Skeletal muscle satellite cell (primary cell): ENCODE data around the gene PLBD2.
"Not testable (repeated sequence)": the region's sequence is repeated elsewhere in the genome, so short reads cannot be mapped to it uniquely, and the experiment has no call there.

Source experiments
- H3K27me3 ChIP-seq: 2 replicates; pipeline ENCODE4 v1.7.0; 2013; ENCODE audit warnings: low read length; ENCODE audit not compliant: control insufficient read depth, insufficient read depth
- H3K36me3 ChIP-seq: 2 replicates; pipeline ENCODE4 v1.7.0; 2013; ENCODE audit warnings: mild to moderate bottlenecking, control low read depth, low read length; ENCODE audit not compliant: insufficient read depth
- H3K4me1 ChIP-seq: 2 replicates; pipeline ENCODE4 v1.7.0; 2013; ENCODE audit warnings: low read length; ENCODE audit not compliant: control insufficient read depth, insufficient read depth
- H3K4me2 ChIP-seq: 2 replicates; pipeline ENCODE4 v1.7.0; 2013; ENCODE audit warnings: mild to moderate bottlenecking, low read length
- H3K4me3 ChIP-seq: 2 replicates; pipeline ENCODE4 v1.7.0; 2013; ENCODE audit warnings: low read length
- H3K9ac ChIP-seq: 2 replicates; pipeline ENCODE4 v1.7.0; 2013; ENCODE audit warnings: mild to moderate bottlenecking, low read depth, low read length, moderate library complexity
- H3K9me3 ChIP-seq: replicated peaks from 2 replicates; pipeline ENCODE4 v1.7.0; 2013; ENCODE audit warnings: mild to moderate bottlenecking, control low read depth, low read length

The PLBD2 gene

DNA sequence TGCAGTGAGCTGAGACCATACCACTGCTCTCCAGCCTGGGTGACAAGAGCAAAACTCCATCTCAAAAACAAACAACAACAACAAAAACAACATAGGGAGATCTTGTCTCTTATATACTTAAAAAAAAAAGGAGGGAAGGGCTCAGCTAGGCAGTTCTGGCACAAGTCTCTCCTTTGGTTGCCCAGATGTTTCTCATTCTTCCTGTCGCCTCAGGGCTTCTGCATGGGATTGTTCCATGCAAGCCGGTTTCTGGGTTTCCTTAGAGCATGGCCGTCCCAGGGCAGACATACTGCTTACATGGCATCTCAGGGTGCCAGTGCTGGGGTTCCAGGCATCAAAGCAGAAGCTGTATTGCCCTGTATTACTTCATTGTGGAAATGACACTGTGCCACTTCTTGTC lies 18.3 kb upstream of the PLBD2 start:
- peaks cover 2% of the 10 kb centered on the region for H3K4me1 ChIP-seq
- H3K27me3 ChIP-seq, result peaks cover 11% of the 10 kb centered on the region
- no peaks in the 10 kb centered on the region for H3K36me3 ChIP-seq
- no peak overlapping the region for H3K9ac ChIP-seq
- H3K4me2 ChIP-seq, result no peak overlapping the region
- H3K4me3 ChIP-seq, result no peak overlapping the region
- no peaks in the 10 kb centered on the region for H3K9me3 ChIP-seq

DNA sequence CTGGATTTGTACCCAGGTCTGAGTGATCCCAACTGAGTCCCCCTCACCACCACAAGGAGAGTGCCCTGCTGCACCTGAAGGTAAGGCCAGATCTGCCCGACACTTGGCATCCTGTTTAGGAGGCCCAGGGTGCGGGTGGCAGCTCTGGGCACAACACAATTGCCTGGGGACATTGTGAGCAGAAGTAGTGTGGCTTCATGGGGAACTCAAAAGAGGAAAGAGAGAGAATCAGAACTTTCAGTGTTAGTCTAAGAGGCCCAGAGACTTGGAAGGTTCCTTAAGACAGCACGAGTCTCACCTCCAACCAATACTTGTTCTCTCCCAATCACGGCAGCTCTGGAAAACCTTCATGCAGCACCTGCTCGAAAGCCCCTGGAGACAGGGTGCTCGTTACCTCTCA lies 16.9 kb upstream of the PLBD2 start:
- H3K36me3 ChIP-seq, result no peaks in the 10 kb centered on the region

DNA sequence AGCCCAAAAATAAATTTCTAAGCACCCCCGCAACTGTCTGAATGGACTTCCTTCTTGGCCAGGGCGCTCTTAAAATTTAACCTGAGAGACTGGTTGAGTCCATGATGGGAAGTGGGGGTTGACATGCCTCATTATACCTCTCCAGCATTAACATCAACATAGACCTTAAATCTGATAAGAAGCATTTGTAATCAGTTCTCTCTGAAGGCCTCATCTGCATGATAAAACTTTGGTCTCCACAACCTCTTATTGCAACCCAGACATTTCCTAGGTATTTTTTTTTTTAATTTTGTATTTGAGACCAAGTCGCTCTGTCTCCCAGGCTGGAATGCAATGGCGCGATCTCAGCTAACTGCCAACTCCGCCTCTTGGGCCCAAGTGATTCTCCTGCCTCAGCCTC lies 13.1 kb upstream of the PLBD2 start:
- Histone ChIP-seq H3K36me3 (no peaks in the 10 kb centered on the region), H3K9me3 (no peaks in the 10 kb centered on the region), H3K27me3 (peaks cover 13% of the 10 kb centered on the region), H3K4me2 (no peak overlapping the region), H3K9ac (no peak overlapping the region), H3K4me3 (no peak overlapping the region), H3K4me1 (no peaks in the 10 kb centered on the region)

More for the DNA sequence above, 16.9 kb upstream of the PLBD2 start:
- H3K9me3 ChIP-seq, result no peaks in the 10 kb centered on the region
- no peak overlapping the region for H3K4me2 ChIP-seq
- H3K27me3 ChIP-seq, result peaks cover 9% of the 10 kb centered on the region
- no peaks in the 10 kb centered on the region for H3K4me1 ChIP-seq
- H3K4me3 ChIP-seq, result no peak overlapping the region
- H3K9ac ChIP-seq, result no peak overlapping the region

DNA sequence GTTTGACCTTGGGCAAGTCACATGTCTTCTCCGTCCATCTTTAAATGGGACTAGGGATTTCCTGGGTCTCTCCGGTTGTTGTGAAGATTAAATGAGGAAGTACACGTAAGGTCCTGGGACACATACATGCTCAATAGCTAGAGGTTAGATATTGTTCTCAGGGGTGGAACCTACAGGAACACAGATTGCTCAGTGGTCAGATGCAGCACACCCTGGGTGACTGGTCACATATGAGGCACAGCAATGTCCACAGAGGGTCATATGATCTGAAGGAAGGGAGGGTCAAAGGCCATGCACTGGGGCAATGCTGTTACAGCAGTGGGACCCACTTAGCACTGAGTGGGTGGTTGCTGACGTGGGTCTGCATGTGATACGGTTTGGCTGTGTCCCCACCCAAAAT lies 12.0 kb upstream of the PLBD2 start:
- Histone ChIP-seq H3K9me3 (no peaks in the 10 kb centered on the region), H3K4me1 (no peaks in the 10 kb centered on the region), H3K4me2 (no peak overlapping the region), H3K36me3 (no peaks in the 10 kb centered on the region), H3K9ac (no peak overlapping the region), H3K27me3 (peaks cover 11% of the 10 kb centered on the region), H3K4me3 (no peak overlapping the region)

DNA sequence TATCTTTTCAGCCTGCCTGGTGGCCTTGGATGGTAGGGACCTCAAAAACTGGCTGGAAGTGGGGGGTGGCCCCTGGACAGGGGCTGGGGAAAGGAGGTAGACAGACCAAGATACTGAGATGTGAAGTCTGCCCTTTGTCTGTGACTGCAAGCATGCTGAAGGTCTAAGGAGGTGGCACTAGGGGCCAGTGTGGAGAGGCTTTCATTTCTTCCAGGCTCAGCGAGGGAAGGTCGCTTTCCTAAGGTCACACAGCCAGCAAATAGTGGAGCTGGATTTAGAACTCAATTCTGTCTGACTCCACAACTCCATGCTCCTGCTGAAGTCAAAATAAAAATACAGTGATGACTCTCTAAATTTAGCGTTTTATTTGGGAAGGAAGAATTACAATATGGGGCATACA lies 11.3 kb upstream of the PLBD2 start:
- Histone ChIP-seq H3K4me1 (no peaks in the 10 kb centered on the region), H3K4me2 (no peak overlapping the region), H3K9ac (no peak overlapping the region), H3K36me3 (no peaks in the 10 kb centered on the region), H3K4me3 (no peak overlapping the region), H3K9me3 (no peaks in the 10 kb centered on the region), H3K27me3 (peaks cover 10% of the 10 kb centered on the region)

DNA sequence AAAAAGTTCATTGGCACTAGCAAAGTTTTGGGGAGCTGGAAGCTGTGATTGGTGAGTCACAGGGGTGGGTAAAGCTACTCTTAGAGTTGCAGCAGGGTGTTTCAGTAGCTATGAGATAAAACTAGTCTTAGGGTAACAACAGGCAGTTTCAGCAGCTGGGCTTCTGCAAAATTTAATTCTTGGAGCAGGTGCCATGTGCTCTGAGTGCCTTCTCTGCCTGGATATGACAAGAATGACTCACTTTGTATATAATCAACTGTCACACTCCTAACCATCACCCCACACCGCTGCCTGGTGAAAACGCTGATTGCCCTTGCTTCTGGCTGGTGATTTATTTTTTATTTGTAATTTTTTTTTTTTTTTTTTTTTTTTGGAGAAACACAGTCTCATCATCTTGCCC lies 10.5 kb upstream of the PLBD2 start:
- Histone ChIP-seq H3K27me3 (peaks cover 8% of the 10 kb centered on the region), H3K4me3 (no peak overlapping the region), H3K4me2 (no peak overlapping the region), H3K9ac (no peak overlapping the region), H3K4me1 (no peaks in the 10 kb centered on the region), H3K36me3 (no peaks in the 10 kb centered on the region), H3K9me3 (no peaks in the 10 kb centered on the region)

DNA sequence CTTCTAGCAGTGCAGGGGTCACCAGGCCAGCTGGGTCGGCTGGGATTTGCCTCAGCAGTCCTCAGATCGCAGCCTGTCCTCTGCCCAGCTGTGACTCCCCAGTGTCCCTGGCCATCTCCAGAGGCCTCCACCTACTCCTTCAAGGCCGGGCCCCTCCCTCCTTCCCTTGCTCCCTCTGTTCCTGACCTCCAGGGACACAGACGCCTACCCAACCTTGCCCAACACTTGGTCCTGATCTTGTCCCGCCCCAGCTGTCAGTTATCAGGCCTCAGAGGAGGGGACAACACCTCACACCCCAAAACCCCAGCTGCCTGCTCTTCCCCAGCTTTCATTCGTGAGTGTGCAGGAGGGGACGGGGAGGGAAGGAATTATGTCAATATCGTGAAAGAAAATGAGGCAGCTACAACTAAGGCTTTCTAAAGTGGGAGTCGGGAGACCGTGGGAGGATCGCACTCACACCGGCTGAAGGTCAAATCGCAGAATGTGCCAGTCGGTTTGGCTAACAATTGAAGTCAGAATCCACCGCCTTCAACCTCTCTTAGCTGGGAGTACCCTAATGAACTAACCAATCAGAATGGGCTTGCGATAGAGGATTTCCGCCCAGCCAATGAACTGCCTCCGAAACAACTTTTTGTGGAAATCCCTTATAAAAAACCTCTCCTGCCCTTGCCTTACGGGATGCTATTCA lies 9.4 kb upstream of the PLBD2 start:
- H3K27me3 ChIP-seq, result peaks cover 8% of the 10 kb centered on the region
- no peak overlapping the region for H3K4me2 ChIP-seq
- no peak overlapping the region for H3K9ac ChIP-seq
- H3K36me3 ChIP-seq, result no peaks in the 10 kb centered on the region
- H3K4me1 ChIP-seq, result no peaks in the 10 kb centered on the region
- H3K9me3 ChIP-seq, result no peaks in the 10 kb centered on the region
- no peak overlapping the region for H3K4me3 ChIP-seq

DNA sequence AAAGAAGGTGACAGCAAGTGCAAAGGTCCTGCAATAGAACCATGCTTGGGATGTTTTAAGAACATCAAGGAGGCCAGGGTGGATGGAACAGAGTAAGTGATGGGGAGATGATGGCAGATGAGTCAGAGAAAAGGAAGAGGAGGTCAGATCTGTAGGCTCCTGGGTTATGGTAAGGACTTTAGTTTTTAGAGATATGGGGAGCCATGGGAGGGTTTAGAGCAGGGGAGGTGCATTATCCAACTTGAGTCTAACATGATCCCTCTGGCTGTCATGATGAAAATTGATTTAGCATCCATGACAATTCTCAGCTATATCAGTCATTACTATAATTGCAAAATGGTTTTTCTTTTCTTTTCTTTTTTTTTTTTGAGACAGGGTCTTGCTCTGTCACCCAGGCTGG lies 7.3 kb upstream of the PLBD2 start:
- H3K9ac ChIP-seq, result no peak overlapping the region
- H3K4me2 ChIP-seq, result no peak overlapping the region
- no peaks in the 10 kb centered on the region for H3K9me3 ChIP-seq
- H3K4me1 ChIP-seq, result no peaks in the 10 kb centered on the region
- H3K27me3 ChIP-seq, result peaks cover 8% of the 10 kb centered on the region
- no peak overlapping the region for H3K4me3 ChIP-seq
- no peaks in the 10 kb centered on the region for H3K36me3 ChIP-seq

DNA sequence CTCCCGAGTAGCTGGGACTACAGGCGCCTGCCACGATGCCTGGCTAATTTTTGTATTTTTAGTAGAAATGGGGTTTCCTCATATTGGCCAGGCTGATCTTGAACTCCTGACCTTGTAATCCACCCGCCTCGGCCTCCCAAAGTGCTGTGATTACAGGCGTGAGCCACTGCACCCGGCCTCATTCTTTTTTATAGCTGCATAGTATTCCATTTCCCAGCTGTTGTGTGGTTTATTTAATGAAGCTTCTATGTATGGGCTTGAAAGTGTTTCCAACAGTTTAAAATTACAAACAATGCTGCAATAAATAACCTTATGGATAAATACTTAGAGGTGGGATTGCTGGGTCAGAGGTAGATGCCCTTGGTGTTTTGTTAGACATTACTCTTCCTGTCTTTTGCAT lies 4.2 kb upstream of the PLBD2 start:
- H3K9me3 ChIP-seq, H3K27me3 ChIP-seq, H3K9ac ChIP-seq, H3K36me3 ChIP-seq, H3K4me2 ChIP-seq, H3K4me1 ChIP-seq, H3K4me3 ChIP-seq: not testable (repeated sequence)

DNA sequence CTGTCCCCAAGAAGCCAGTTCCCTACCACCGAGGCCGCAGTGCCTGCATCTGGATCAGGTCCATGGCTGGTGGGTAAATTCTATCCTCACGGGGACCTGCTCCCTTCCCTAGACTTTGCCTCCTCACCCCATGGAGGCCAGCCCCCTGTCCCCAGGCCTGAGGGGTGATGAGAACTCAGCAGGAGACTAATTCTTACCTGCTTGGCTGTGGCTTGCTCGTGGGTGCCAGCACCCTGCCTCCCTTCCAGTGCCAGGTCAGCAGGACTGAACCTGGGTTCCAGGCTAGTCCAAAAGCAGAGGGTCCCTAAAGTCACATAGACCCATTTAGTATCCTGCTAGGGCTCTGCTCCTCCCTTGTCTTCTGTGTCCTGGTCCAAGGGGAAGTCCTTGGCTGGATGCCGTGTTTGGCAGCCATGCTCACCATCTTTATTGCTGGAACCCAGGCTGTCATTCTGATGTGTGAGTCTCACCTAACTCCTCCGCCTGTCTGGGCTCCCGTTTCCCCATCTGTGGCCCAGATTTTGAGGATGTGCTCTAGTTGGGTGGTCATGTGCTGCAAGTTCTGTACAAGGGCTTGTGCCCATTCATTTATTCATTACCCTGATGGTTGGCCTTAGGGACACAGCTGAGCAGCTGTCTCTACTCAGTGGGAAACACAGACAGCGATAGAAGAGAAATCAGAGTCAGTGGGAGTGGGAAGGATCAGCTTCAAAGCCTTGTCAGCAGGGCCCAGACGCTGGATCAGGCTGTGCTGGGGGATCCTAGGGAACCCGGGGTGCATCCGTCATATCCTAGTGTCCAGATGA lies 949 bp downstream of the PLBD2 start:
- Histone ChIP-seq H3K9ac (peak overlapping the region; percentile 87), H3K4me1 (peaks cover 15% of the 10 kb centered on the region), H3K27me3 (no peaks in the 10 kb centered on the region), H3K4me3 (peak overlapping the region; percentile 98), H3K4me2 (peak overlapping the region; percentile 99), H3K9me3 (no peaks in the 10 kb centered on the region), H3K36me3 (no peaks in the 10 kb centered on the region)

DNA sequence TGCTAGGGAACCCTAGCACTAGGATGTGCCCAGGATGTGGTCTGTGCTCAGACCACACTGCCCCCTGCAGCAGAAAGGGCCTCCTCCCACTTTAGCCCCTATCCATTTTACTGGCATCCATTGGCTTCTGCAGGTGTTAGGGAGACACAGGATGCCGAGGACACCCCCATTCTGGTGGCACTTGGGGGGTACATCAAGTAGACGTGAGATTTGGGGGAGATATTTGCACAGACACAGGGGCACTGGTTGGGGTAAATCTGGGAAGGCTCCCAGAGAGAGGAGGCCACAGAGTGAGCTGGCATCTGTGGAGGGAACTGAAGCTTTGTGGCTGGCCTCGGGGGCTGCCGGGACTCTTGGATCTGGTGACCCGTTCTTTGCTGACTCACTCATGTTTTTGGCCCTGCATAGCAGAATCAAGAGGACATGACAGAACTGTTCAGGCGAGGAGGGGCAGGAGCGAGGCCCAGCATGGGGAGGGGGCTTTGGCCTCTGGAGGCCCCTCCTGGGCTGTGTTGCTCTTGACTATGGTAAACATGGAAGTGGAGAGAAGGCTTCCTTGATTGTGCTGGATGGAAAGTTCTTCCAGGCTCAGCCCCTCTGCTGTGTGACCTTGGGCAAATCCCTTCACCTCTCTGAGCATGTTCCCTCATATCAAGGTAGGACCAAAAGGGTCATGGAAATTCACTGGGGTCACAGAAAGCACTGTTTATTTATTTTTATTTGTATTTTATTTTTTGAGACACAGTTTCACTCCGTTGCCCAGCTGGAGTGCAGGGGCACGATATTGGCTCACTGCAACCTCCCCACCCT lies 1.8 kb downstream of the PLBD2 start:
- H3K4me3 ChIP-seq, result peak overlapping the region; percentile 98
- peak overlapping the region; percentile 99 for H3K4me2 ChIP-seq
- H3K4me1 ChIP-seq, result peaks cover 15% of the 10 kb centered on the region
- no peaks in the 10 kb centered on the region for H3K36me3 ChIP-seq
- H3K27me3 ChIP-seq, result no peaks in the 10 kb centered on the region
- H3K9ac ChIP-seq, result peak overlapping the region; percentile 87
- H3K9me3 ChIP-seq, result no peaks in the 10 kb centered on the region
